GM18526 (cell line): Measurements from ENCODE around the gene KCP.

Experiments used
- POLR2A ChIP-seq: IDR thresholded peaks from 3 replicates; pipeline ENCODE4 v1.6.1; 2011; ENCODE audit not compliant: insufficient read length; ENCODE audit errors: extremely low read depth

KCP gene

GRCh38 chr7:128941323-128941890 is 30.9 kb upstream of the KCP start:
- no peak for TF ChIP-seq POLR2A

GRCh38 chr7:128940494-128941322 is 30.2 kb upstream of the KCP start:
- TF ChIP-seq POLR2A = peak; percentile 65

- peak; percentile 16 for TF ChIP-seq POLR2A
These were observed 29.4 kb upstream of the KCP start for GRCh38 chr7:128939861-128940410.

GRCh38 chr7:128939075-128939860 is 28.8 kb upstream of the KCP start:
- peak; percentile 56 for TF ChIP-seq POLR2A

- peak; percentile 78 for TF ChIP-seq POLR2A
These were observed 28.1 kb upstream of the KCP start for GRCh38 chr7:128938544-128939074.

GRCh38 chr7:128937647-128938543 is 27.4 kb upstream of the KCP start, which contains the start of gene IRF5:
TSS of gene IRF5 (plus strand) at chr7:128937927. CDS start at chr7:128942082, 4,155 bp downstream.
- TF ChIP-seq POLR2A = peak; percentile 59

GRCh38 chr7:128937271-128937646 is 26.8 kb upstream of the KCP start:
- no peak for TF ChIP-seq POLR2A

GRCh38 chr7:128936798-128937197 is 26.3 kb upstream of the KCP start:
- no peak for TF ChIP-seq POLR2A

- no peak for TF ChIP-seq POLR2A
These were observed 24.8 kb upstream of the KCP start for GRCh38 chr7:128935342-128935730.

GRCh38 chr7:128934361-128935341 is 24.1 kb upstream of the KCP start:
- peak; percentile 47 for TF ChIP-seq POLR2A

GRCh38 chr7:128933180-128933891 is 22.8 kb upstream of the KCP start:
- TF ChIP-seq POLR2A = peak; percentile 45

GRCh38 chr7:128932862-128933179 is 22.3 kb upstream of the KCP start:
- TF ChIP-seq POLR2A = no peak
